Mucosa of descending colon (tissue), 3 donors: Measurements from ENCODE around the gene AP1G1. TPM values are rescaled to one million over a fixed set of nuclear protein-coding genes. Genes with fewer than 3 reads are reported as not detected.

Source experiments
- ATAC-seq: fragments of 200-7000 bp; cut with Tn5 transposase; one replicate; pipeline ENCODE4 v1.9.1; 2020; ENCODE audit warnings: mild to moderate bottlenecking, moderate library complexity
- DNase-seq, 3 donors: peaks; one replicate each; pipeline ENCODE4 v3.0.0-alpha.2; 2020
- H3K36me3 ChIP-seq: fragments of 200-600 bp; one replicate; pipeline ENCODE4 v1.8.0; 2021; ENCODE audit warnings: low read depth, mild to moderate bottlenecking
- H3K4me1 ChIP-seq: fragments of 200-600 bp; one replicate; pipeline ENCODE4 v1.8.0; 2021; ENCODE audit warnings: low read depth, mild to moderate bottlenecking
- H3K4me3 ChIP-seq: fragments of 200-600 bp; one replicate; pipeline ENCODE4 v1.8.0; 2021; ENCODE audit warnings: mild to moderate bottlenecking
- H3K9me3 ChIP-seq: fragments of 200-600 bp; one replicate; pipeline ENCODE4 v1.8.0; 2021; ENCODE audit warnings: mild to moderate bottlenecking
- intact Hi-C, 2 donors: fragments of 100-400 bp; cut with DNase I in 1 of 2; cut with micrococcal nuclease in 1 of 2; formaldehyde crosslinking; loops; one replicate each; pipeline versions ENCODE4 v1.11.0 to v1.11.1; 2022; cut with DNase I, micrococcal nuclease
- total RNA-seq, 3 donors: library from RNA; stranded (reverse); fragmentation: NEBNext Ultra II Directional in 2 of 3; extraction: Animal tissue kit (Norgen Biotek cat#: 25700) in 2 of 3; gene quantifications; one replicate each; pipeline versions ENCODE4 v1.2.1 to v1.2.4, GENCODE V29; 2021 to 2023
- TF ChIP-seq, protein P1 (sequence below): fragments of 200-600 bp; IDR thresholded peaks from one replicate; pipeline ENCODE4 v1.8.0; 2022; ENCODE audit warnings: antibody characterized with exemption, mild to moderate bottlenecking
- donor health status: DM: no; HTN: no; CAD: no; lungs with moderate emphysema.
- donor health status: DM: no; HTN: no; CAD: no.
- donor health status: DM: no; HTN: yes; CAD: no.

The AP1G1 gene
- total RNA-seq, 3 donors from 2014 or later = 82.9 to 108 (median 96.7) TPM

DNA sequence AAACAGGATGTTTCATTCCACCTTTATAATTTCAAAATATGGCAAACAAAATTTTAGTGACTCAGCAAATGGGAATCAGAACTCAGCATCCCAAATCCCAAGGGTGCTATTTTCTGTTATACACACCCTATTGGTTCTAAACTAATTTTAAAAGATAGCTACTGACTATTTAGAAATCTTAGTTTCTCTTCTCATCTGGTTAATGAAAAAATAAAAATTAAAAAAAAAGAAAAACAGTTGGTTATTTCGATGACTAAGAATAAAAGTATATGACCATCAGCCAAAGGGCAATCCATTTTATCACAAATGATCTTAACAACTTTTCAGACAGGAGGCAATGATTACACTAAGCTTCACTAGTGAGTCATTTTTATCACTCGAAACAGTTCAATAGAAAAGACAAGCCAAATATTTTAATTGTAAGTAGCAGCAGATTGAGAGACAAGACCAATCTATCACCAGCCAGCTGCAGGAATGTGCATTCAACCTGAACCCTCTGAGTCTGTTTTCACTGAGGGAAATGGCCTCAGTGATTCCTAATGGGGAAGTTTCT is 99.3 kb downstream of the AP1G1 start:
- peak; percentile 85 for ATAC-seq
- TF ChIP-seq, protein P1, sequence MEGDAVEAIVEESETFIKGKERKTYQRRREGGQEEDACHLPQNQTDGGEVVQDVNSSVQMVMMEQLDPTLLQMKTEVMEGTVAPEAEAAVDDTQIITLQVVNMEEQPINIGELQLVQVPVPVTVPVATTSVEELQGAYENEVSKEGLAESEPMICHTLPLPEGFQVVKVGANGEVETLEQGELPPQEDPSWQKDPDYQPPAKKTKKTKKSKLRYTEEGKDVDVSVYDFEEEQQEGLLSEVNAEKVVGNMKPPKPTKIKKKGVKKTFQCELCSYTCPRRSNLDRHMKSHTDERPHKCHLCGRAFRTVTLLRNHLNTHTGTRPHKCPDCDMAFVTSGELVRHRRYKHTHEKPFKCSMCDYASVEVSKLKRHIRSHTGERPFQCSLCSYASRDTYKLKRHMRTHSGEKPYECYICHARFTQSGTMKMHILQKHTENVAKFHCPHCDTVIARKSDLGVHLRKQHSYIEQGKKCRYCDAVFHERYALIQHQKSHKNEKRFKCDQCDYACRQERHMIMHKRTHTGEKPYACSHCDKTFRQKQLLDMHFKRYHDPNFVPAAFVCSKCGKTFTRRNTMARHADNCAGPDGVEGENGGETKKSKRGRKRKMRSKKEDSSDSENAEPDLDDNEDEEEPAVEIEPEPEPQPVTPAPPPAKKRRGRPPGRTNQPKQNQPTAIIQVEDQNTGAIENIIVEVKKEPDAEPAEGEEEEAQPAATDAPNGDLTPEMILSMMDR = no peak
- Histone ChIP-seq H3K36me3 (no peaks in the 10 kb centered on the region), H3K4me1 (peaks cover 10% of the 10 kb centered on the region), H3K9me3 (no peaks in the 10 kb centered on the region), H3K4me3 (peak overlapping the region; percentile 10)
- no peak for DNase-seq
- intact Hi-C loops = no loop called here

DNA sequence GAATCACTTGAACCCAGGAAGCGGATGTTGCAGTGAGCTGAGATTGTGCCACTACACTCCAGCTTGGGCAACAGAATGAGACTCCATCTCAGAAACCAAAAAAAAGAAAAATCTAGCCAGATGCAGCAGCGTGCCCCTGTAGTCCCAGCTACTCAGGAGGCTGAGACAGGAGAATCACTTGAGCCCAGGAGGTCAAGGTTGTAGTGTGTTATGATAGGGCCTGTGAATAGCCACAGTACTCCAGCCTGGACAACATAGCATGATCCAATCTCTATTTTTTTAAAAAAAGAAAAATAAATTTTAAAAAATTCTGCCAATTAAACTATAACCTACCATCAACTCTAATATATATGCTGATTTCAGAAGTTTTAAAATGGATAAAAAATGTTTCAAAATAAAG is 99.9 kb downstream of the AP1G1 start:
- DNase-seq = no peak
- intact Hi-C loops = no loop called here
- H3K4me3 ChIP-seq = no peak overlapping the region
- peaks cover 10% of the 10 kb centered on the region for H3K4me1 ChIP-seq
- no peak for ATAC-seq
- TF ChIP-seq, protein P1 = no peak
- no peaks in the 10 kb centered on the region for H3K36me3 ChIP-seq
- no peaks in the 10 kb centered on the region for H3K9me3 ChIP-seq

DNA sequence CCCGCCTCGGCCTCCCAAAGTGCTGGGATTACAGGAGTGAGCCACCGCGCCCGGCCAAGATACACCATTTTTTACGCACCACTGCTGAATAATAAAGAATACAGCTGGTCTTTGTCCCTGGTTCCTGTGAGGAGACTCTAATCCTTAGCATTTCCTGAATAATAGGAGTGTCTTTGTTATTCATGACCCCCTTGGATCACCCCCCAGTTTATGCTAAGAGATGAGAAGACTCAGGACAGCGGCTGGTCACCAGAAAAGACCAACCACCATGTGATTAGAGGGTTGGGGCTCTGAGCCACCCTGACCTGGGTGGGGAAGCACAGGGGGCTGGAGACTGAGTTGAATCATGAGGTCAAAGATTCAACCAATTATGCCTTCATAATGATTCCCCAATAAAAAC is 101.4 kb downstream of the AP1G1 start:
- DNase-seq (no peak), ATAC-seq (no peak)
- peaks cover 10% of the 10 kb centered on the region for H3K4me1 ChIP-seq
- TF ChIP-seq, protein P1 = no peak
- H3K36me3 ChIP-seq = no peaks in the 10 kb centered on the region
- no peaks in the 10 kb centered on the region for H3K9me3 ChIP-seq
- intact Hi-C loops = no loop called here
- H3K4me3 ChIP-seq = no peak overlapping the region

DNA sequence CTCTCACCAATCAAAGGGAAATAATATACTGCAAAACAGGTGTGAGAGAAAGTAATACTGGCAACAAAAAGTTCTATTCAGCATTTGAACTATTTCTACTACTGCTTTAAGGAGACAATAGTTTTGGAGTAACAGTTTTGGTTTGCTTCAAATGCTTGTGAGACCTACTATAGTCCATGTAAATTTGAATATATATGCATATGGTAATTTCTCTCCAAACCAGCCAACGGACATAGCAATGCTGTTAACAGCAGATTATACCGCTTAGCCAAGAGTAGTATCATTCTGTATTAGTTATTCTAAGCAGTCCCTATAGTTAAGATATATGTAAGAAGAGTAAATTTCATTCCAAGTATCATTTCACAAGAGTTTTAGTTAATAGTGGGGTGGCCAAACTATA is 102.6 kb downstream of the AP1G1 start:
- H3K4me3 ChIP-seq = no peak overlapping the region
- ATAC-seq (no peak), DNase-seq (no peak)
- intact Hi-C loops = no loop called here
- no peaks in the 10 kb centered on the region for H3K9me3 ChIP-seq
- no peaks in the 10 kb centered on the region for H3K36me3 ChIP-seq
- H3K4me1 ChIP-seq = peaks cover 10% of the 10 kb centered on the region
- TF ChIP-seq, protein P1 = no peak

DNA sequence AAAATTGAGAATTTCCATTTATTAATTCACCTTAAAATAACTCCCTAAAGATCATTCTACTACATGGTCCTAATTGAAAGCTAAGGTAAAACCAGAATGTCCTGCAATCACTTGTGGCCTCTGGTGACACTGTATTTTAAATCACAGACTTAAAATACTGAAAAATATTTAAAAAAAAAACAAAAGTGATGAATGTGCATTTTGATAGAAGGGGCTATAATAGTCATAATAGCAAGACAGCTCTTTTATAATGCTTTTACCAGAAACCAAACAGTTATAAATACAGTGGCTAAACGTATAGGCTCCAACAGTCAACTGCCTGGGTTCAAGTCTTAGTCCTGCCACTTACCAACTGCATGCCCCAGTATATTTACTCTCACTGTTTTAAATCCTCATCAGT is 105.3 kb downstream of the AP1G1 start:
- intact Hi-C loops = no loop called here
- no peaks in the 10 kb centered on the region for H3K9me3 ChIP-seq
- H3K4me3 ChIP-seq = no peak overlapping the region
- TF ChIP-seq, protein P1 = no peak
- H3K4me1 ChIP-seq = peaks cover 2% of the 10 kb centered on the region
- ATAC-seq (no peak), DNase-seq (no peak)
- H3K36me3 ChIP-seq = no peaks in the 10 kb centered on the region

DNA sequence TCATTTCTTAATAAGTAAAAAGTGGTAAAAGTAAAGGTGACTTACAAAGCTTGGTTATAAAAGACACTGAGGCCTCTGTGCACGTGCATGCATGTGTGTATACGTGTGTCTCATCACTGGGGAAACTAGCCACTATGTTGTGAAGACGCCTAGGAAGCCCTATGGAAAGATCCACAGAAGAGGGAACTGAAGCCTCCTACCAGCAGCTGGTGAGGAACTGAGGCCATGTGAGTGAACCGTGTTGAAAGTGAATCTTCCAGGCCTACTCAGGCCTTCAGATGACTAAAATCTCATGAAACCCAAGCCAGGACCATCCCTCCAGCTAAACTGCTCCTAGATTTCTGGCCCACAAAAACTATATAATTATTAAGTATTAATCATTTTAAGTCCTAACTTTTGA is 107.8 kb downstream of the AP1G1 start:
- DNase-seq = no peak
- ATAC-seq = peak; percentile 21
- Histone ChIP-seq H3K4me1 (no peaks in the 10 kb centered on the region), H3K9me3 (no peaks in the 10 kb centered on the region), H3K36me3 (no peaks in the 10 kb centered on the region), H3K4me3 (no peak overlapping the region)
- intact Hi-C loops = no loop called here
- TF ChIP-seq, protein P1 = no peak
